ENCODE measurements around the gene MAGEB16.

The MAGEB16 gene

GRCh38 chrX:35798042-35798441 lies at the start of gene MAGEB16:
Gene MAGEB16, plus strand, starts transcription at chrX:35798342. Its CDS starts 3,855 bp downstream, at chrX:35802197.
- DNase-seq: no peak

GRCh38 chrX:35773958-35774564 lies 24.1 kb upstream of the MAGEB16 start:
- DNase-seq: no peak

GRCh38 chrX:35785075-35785474 lies 13.1 kb upstream of the MAGEB16 start:
- DNase-seq: no peak

GRCh38 chrX:35786271-35786670 lies 11.9 kb upstream of the MAGEB16 start:
- no peak for DNase-seq

GRCh38 chrX:35787867-35788266 lies 10.3 kb upstream of the MAGEB16 start:
- DNase-seq: no peak

- DNase-seq: no peak
These were observed 2.3 kb downstream of the MAGEB16 start for GRCh38 chrX:35800474-35800873.

GRCh38 chrX:35809781-35810180 lies 11.6 kb downstream of the MAGEB16 start:
- no peak for DNase-seq

GRCh38 chrX:35819241-35819640 lies 21.1 kb downstream of the MAGEB16 start:
- DNase-seq: no peak

GRCh38 chrX:35826503-35826902 lies 28.4 kb downstream of the MAGEB16 start:
- DNase-seq: no peak

GRCh38 chrX:35829501-35829900 lies 31.4 kb downstream of the MAGEB16 start:
- DNase-seq: no peak

- DNase-seq: no peak
These were observed 43.7 kb downstream of the MAGEB16 start for GRCh38 chrX:35841872-35842271.

GRCh38 chrX:35842674-35843073 lies 44.5 kb downstream of the MAGEB16 start:
- DNase-seq: no peak

GRCh38 chrX:35847736-35848135 lies 49.6 kb downstream of the MAGEB16 start:
- DNase-seq: no peak

Data from CD4-positive, alpha-beta T cell treated with Interleukin-1 beta for 1 hour (primary cell).